Smooth muscle cell (in vitro differentiated cells): ENCODE data around the gene ANO7. TPM values are rescaled to one million over a fixed set of nuclear protein-coding genes. Genes with fewer than 3 reads are reported as not detected.

Source experiments
- DNase-seq: peaks from one replicate; lab custom pipeline; 2025; ENCODE audit not compliant: unreplicated experiment; lab: John Stamatoyannopoulos, UW
- H2AFZ ChIP-seq: fragments of 200-600 bp; sonication (generic); 2 replicates; pipeline ENCODE4 v1.6.0; 2016; ENCODE audit warnings: antibody characterized with exemption, low read depth, mild to moderate bottlenecking
- H3F3A ChIP-seq: fragments of 200-600 bp; sonication (generic); 2 replicates; pipeline ENCODE4 v1.6.0; 2017; ENCODE audit warnings: antibody characterized with exemption, low read depth
- H3K27ac ChIP-seq: fragments of 200-600 bp; sonication (generic); 2 replicates; pipeline ENCODE4 v1.5.1; 2016; ENCODE audit warnings: low read depth, mild to moderate bottlenecking
- H3K27me3 ChIP-seq: fragments of 200-600 bp; sonication (generic); 2 replicates; pipeline ENCODE4 v1.6.1; 2016; ENCODE audit warnings: low read depth, mild to moderate bottlenecking
- H3K36me3 ChIP-seq: fragments of 200-600 bp; sonication (generic); 2 replicates; pipeline ENCODE4 v1.5.1; 2016; ENCODE audit warnings: low read depth
- H3K4me1 ChIP-seq: fragments of 200-600 bp; sonication (generic); 2 replicates; pipeline ENCODE4 v1.5.1; 2016; ENCODE audit warnings: low read depth
- H3K4me2 ChIP-seq: fragments of 200-600 bp; sonication (generic); 2 replicates; pipeline ENCODE4 v1.6.0; 2016; ENCODE audit warnings: mild to moderate bottlenecking
- H3K4me3 ChIP-seq: fragments of 200-600 bp; sonication (generic); 2 replicates; pipeline ENCODE4 v1.5.1; 2016; ENCODE audit warnings: mild to moderate bottlenecking
- H3K79me2 ChIP-seq: fragments of 200-600 bp; sonication (generic); 2 replicates; pipeline ENCODE4 v1.6.0; 2016; ENCODE audit warnings: low read depth, mild to moderate bottlenecking
- H3K9ac ChIP-seq: fragments of 200-600 bp; sonication (generic); 2 replicates; pipeline ENCODE4 v1.6.0; 2016; ENCODE audit warnings: low read depth
- H3K9me3 ChIP-seq: fragments of 200-600 bp; sonication (generic); replicated peaks from 2 replicates; pipeline ENCODE4 v1.5.1; 2016; ENCODE audit warnings: low read depth
- H4K20me1 ChIP-seq: fragments of 200-600 bp; sonication (generic); 2 replicates; pipeline ENCODE4 v1.6.0; 2016; ENCODE audit warnings: low read depth
- WGBS: methylation state at CpG from one replicate; pipeline ENCODE4 v1.1.7; 2016; ENCODE audit warnings: low lambda C conversion rate; 5-methylcytosine and 5-hydroxymethylcytosine counted together
- polyA plus RNA-seq: library from polyadenylated mRNA; unstranded; fragments of >200 nt; fragmentation: Nextera tagmentation; extraction: Ambion mirVana; gene quantifications from 2 replicates; pipeline ENCODE4 v1.2.1, GENCODE V29; 2016
- total RNA-seq: library from RNA; depleted of rRNA; stranded (reverse); fragments of >200 nt; gene quantifications from 2 replicates; pipeline ENCODE4 v1.2.3, GENCODE V29; 2014
- TF ChIP-seq, protein P1 (sequence below): fragments of 200-600 bp; sonication (generic); IDR thresholded peaks from 2 replicates; pipeline ENCODE4 v1.5.1; 2017; ENCODE audit warnings: borderline replicate concordance, mild to moderate bottlenecking, antibody characterized with exemption; ENCODE audit not compliant: insufficient read depth, poor library complexity, severe bottlenecking

Gene ANO7
- total and polyA plus RNA-seq, 2 experiments from 2014 or later, result 1.3 to 1.4 TPM

- DNase-seq, result no peak
- H4K20me1 ChIP-seq, result peaks cover 100% of the 10 kb centered on the region
Observed at GRCh38 chr2:241238693-241239198, 50.3 kb downstream of the ANO7 start.

DNA sequence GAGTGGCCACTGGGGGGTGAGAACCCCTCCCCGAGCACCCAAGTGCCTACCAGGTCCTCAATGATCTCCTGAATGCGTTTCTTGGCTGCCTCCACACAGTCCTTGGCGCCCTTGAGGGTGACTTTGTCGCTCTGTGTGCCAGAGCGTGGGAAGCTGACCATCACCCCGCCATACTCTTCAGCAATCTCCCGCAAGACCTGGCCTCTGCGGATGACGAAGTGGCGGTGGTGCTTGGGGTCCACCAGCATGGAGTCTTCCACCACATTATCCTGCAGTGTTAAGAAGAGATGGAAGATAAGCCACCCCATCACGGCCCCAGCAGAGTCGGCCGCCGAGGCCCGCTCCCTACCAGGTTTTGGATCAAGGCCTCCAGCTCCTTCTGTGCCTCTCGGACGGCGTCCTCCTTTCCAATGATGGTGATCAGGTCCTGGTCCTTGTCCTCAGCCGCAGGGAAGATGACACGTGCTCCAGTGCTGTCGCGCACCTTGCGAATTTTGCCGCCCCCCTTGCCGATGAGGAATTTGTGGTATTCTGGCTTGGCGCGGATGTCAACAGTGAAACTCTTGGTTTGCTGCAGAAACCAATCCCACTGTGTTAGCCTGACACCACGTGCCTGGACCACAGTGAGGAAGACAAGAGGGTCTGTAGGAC lies 51.2 kb downstream of the ANO7 start:
- no peaks in the 10 kb centered on the region for H3K9me3 ChIP-seq
- no peak overlapping the region for H3K4me3 ChIP-seq
- 97% methylated on average over 28 of the region's 28 CpGs for WGBS
- DNase-seq, result no peak
- no peak overlapping the region for H3K9ac ChIP-seq
- no peaks in the 10 kb centered on the region for H3K4me1 ChIP-seq
- H3K36me3 ChIP-seq, result peaks cover 45% of the 10 kb centered on the region
- no peak overlapping the region for H3K4me2 ChIP-seq
- peaks cover 67% of the 10 kb centered on the region for H3K79me2 ChIP-seq
- TF ChIP-seq, protein P1, sequence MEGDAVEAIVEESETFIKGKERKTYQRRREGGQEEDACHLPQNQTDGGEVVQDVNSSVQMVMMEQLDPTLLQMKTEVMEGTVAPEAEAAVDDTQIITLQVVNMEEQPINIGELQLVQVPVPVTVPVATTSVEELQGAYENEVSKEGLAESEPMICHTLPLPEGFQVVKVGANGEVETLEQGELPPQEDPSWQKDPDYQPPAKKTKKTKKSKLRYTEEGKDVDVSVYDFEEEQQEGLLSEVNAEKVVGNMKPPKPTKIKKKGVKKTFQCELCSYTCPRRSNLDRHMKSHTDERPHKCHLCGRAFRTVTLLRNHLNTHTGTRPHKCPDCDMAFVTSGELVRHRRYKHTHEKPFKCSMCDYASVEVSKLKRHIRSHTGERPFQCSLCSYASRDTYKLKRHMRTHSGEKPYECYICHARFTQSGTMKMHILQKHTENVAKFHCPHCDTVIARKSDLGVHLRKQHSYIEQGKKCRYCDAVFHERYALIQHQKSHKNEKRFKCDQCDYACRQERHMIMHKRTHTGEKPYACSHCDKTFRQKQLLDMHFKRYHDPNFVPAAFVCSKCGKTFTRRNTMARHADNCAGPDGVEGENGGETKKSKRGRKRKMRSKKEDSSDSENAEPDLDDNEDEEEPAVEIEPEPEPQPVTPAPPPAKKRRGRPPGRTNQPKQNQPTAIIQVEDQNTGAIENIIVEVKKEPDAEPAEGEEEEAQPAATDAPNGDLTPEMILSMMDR, result no peak
- peaks cover 48% of the 10 kb centered on the region for H3F3A ChIP-seq
- H3K27ac ChIP-seq, result no peak overlapping the region
- H2AFZ ChIP-seq, result no peak overlapping the region
- peaks cover 100% of the 10 kb centered on the region for H4K20me1 ChIP-seq
- H3K27me3 ChIP-seq, result no peaks in the 10 kb centered on the region

More at GRCh38 chr2:241238693-241239198, 50.3 kb downstream of the ANO7 start:
- peaks cover 60% of the 10 kb centered on the region for H3K79me2 ChIP-seq
- TF ChIP-seq, protein P1, result no peak
- peaks cover 36% of the 10 kb centered on the region for H3K36me3 ChIP-seq
- H3K27me3 ChIP-seq, result no peaks in the 10 kb centered on the region
- H3K4me1 ChIP-seq, result no peaks in the 10 kb centered on the region
- H2AFZ ChIP-seq, result no peak overlapping the region
- no peaks in the 10 kb centered on the region for H3K9me3 ChIP-seq
- H3K9ac ChIP-seq, result no peak overlapping the region
- peaks cover 44% of the 10 kb centered on the region for H3F3A ChIP-seq
- no peak overlapping the region for H3K27ac ChIP-seq
- no peak overlapping the region for H3K4me2 ChIP-seq
- WGBS, result 98% methylated on average over 5 of the region's 5 CpGs
- H3K4me3 ChIP-seq, result no peak overlapping the region

DNA sequence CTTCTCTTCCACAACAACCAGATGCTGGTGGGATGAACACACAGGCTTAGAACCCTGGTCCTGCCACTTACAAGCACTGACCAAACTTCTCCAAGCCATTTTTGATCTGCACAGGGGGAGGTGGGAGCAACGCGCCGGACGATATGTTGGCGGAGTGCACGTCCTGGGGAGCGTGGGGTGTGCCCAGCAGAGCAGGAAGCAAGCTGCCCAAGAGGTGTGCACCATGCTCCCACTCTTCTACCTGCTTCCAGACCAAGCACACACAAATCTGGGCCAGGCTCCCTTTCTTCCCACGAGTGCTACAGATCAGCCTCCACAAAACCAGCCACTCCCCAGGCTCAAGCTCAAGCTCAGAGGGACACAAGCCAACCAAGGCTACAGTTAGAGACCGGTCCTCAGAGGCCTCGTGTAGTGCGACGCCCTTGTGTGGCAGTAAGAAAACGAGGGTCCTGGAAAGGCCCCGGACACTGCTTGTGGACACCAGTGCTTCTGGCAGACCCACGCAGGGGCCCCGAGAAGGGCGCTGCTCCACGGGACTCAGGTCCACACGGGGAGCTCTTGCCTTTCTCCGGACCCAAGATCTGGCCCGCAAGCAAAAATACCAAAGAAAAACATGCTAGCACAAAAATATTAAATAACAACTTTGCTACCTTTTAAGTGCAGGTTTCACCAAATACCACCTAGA lies 52.0 kb downstream of the ANO7 start:
- Histone ChIP-seq H2AFZ (no peak overlapping the region), H3F3A (peaks cover 47% of the 10 kb centered on the region), H3K4me3 (no peak overlapping the region), H3K27ac (no peak overlapping the region), H3K9me3 (no peaks in the 10 kb centered on the region), H3K4me1 (no peaks in the 10 kb centered on the region), H4K20me1 (peaks cover 100% of the 10 kb centered on the region), H3K27me3 (no peaks in the 10 kb centered on the region), H3K4me2 (no peak overlapping the region), H3K79me2 (peaks cover 75% of the 10 kb centered on the region), H3K36me3 (peaks cover 47% of the 10 kb centered on the region), H3K9ac (no peak overlapping the region)
- DNase-seq, result no peak
- TF ChIP-seq, protein P1, result no peak
- 96% methylated on average over 21 of the region's 21 CpGs for WGBS
